Measurements from ENCODE around the gene MCM9. TPM values are rescaled to one million over a fixed set of nuclear protein-coding genes. Genes with fewer than 3 reads are reported as not detected.

The MCM9 gene
- total RNA-seq, 1 experiment from 2014 or later: 14.9 TPM

- no peak for TF ChIP-seq PREB (CRISPR knock-in tag; IDR thresholded peaks at IDR 0.05; ENCODE audit: borderline replicate concordance)
- no peak for TF ChIP-seq ZNF416 (CRISPR knock-in tag; IDR thresholded peaks at IDR 0.05)
- no peak for TF ChIP-seq PRDM15 (CRISPR knock-in tag; IDR thresholded peaks at IDR 0.05)
- TF ChIP-seq ARID4B (CRISPR knock-in tag; IDR thresholded peaks at IDR 0.05; ENCODE audit: borderline replicate concordance): no peak
- TF ChIP-seq ZNF232 (CRISPR knock-in tag; IDR thresholded peaks at IDR 0.05): no peak
- no peak for TF ChIP-seq JAZF1 (CRISPR knock-in tag; IDR thresholded peaks at IDR 0.05)
- no peak for TF ChIP-seq ELF4 (CRISPR knock-in tag; IDR thresholded peaks at IDR 0.05; ENCODE audit: low read depth)
- TF ChIP-seq NR1H2 (CRISPR knock-in tag; IDR thresholded peaks at IDR 0.05): no peak
- no peak for TF ChIP-seq KAT7 (CRISPR knock-in tag; IDR thresholded peaks at IDR 0.05; ENCODE audit: borderline replicate concordance)
- no peak for TF ChIP-seq SP1 (CRISPR knock-in tag; conservative IDR thresholded peaks at IDR 0.05)
Measured at GRCh38 chr6:118826096-118826495, 108.9 kb downstream of the MCM9 start (continued).

GRCh38 chr6:118825661-118826060, 109.3 kb downstream of the MCM9 start:
- CTCF ChIA-PET: no interaction called here
- no peak for ATAC-seq
- Mint-ChIP-seq H3K27ac (no peak overlapping the region; the same call in 1 of the 2 replicates), H3K4me1 (no peaks in the 10 kb centered on the region), H3K27me3 (ENCODE audit: low read depth) (no peaks in the 10 kb centered on the region), H3K9me3 (peaks cover 10% of the 10 kb centered on the region; the same call in 1 of the 2 replicates), H3K36me3 (peaks cover 27% of the 10 kb centered on the region), H3K4me3 (no peak overlapping the region)
- no peak for DNase-seq (ENCODE audit: low spot score)
- POLR2A ChIA-PET: no interaction called here
- no peak for TF ChIP-seq GABPB1 (CRISPR knock-in tag; IDR thresholded peaks at IDR 0.05)
- TF ChIP-seq STAT6 (CRISPR knock-in tag; conservative IDR thresholded peaks at IDR 0.05; ENCODE audit: low read depth): no peak
- no peak for TF ChIP-seq ETV6 (CRISPR knock-in tag; IDR thresholded peaks at IDR 0.05)
- no peak for TF ChIP-seq ZMAT4 (CRISPR knock-in tag; IDR thresholded peaks at IDR 0.05)
- no peak for TF ChIP-seq NFYB (CRISPR knock-in tag; conservative IDR thresholded peaks at IDR 0.05; ENCODE audit: low read depth)
- TF ChIP-seq NFE2L1 (CRISPR knock-in tag; IDR thresholded peaks at IDR 0.05): no peak
- no peak for TF ChIP-seq ZNF121 (CRISPR knock-in tag; IDR thresholded peaks at IDR 0.05)
- no peak for TF ChIP-seq JAZF1 (CRISPR knock-in tag; IDR thresholded peaks at IDR 0.05)
- no peak for TF ChIP-seq ZNF423 (CRISPR knock-in tag; IDR thresholded peaks at IDR 0.05)
- no peak for TF ChIP-seq GTF2I (CRISPR knock-in tag; conservative IDR thresholded peaks at IDR 0.05)
- TF ChIP-seq E2F5 (CRISPR knock-in tag; IDR thresholded peaks at IDR 0.05): no peak

Measured in WTC11 (cell line).